AG04449 (cell line): ENCODE measurements around the gene KMT2E.

ENCODE experiments used
- CTCF ChIA-PET: fragments of 350-600 bp; formaldehyde crosslinking; extraction: SDS; loops from one replicate; lab custom pipeline; 2021; ENCODE audit warnings: antibody characterized with exemption; lab: Yijun Ruan, JAX
- POLR2A ChIA-PET: fragments of 400-600, 350-600 bp; formaldehyde crosslinking; extraction: SDS; loops from one replicate; lab custom pipeline; 2020; ENCODE audit warnings: antibody characterized with exemption, inconsistent platforms; lab: Yijun Ruan, JAX
- DNase-seq: peaks from one replicate; pipeline ENCODE4 v3.0.0-alpha.2; 2010; ENCODE audit warnings: low read depth, low spot score
- H3K4me3 ChIP-seq: 2 replicates; pipeline ENCODE4 v1.5.1; 2011; ENCODE audit warnings: low read depth, mild to moderate bottlenecking, control low read depth, low read length
- CTCF ChIP-seq: IDR thresholded peaks from one replicate; pipeline ENCODE4 v1.5.1; 2011; ENCODE audit warnings: mild to moderate bottlenecking, moderate library complexity, low read length, control low read depth, inconsistent platforms; ENCODE audit not compliant: insufficient read depth; ENCODE audit errors: missing control alignments

The KMT2E gene

GRCh38 chr7:105055084-105055483, 41.1 kb downstream of the KMT2E start:
- DNase-seq = no peak
- CTCF ChIA-PET = interaction anchor here (1.2 to 1.8 kb wide), 2 partner anchors 15 to 22 kb away, joined by 3 to 4 read pairs; no protein-coding TSS in a partner anchor
- POLR2A ChIA-PET = interaction anchor here (0.6 kb wide), 1 partner anchor 302 kb away, joined by 3 read pairs; no protein-coding TSS in a partner anchor

GRCh38 chr7:105055621-105056020, 41.6 kb downstream of the KMT2E start:
- POLR2A ChIA-PET = interaction anchor here (0.6 kb wide), 1 partner anchor 301 kb away, joined by 3 read pairs; no protein-coding TSS in a partner anchor
- CTCF ChIA-PET = interaction anchor here (1.2 to 1.8 kb wide), 2 partner anchors 16 to 21 kb away, joined by 3 to 4 read pairs; no protein-coding TSS in a partner anchor

More at GRCh38 chr7:105055084-105055483, 41.1 kb downstream of the KMT2E start:
- TF ChIP-seq CTCF = no peak
- no peak overlapping the region for H3K4me3 ChIP-seq

GRCh38 chr7:105057472-105057871, 43.5 kb downstream of the KMT2E start:
- CTCF ChIA-PET = no interaction called here
- TF ChIP-seq CTCF = no peak
- H3K4me3 ChIP-seq = no peak overlapping the region
- no peak for DNase-seq
- POLR2A ChIA-PET = no interaction called here

More at GRCh38 chr7:105055621-105056020, 41.6 kb downstream of the KMT2E start:
- no peak for TF ChIP-seq CTCF
- no peak for DNase-seq
- no peak overlapping the region for H3K4me3 ChIP-seq

GRCh38 chr7:105060437-105060836, 46.4 kb downstream of the KMT2E start:
- CTCF ChIA-PET = interaction anchor here (1.8 kb wide), 1 partner anchor 32 kb away, joined by 4 read pairs; no protein-coding TSS in a partner anchor
- no peak for DNase-seq
- POLR2A ChIA-PET = no interaction called here
- TF ChIP-seq CTCF = no peak
- H3K4me3 ChIP-seq = no peak overlapping the region

GRCh38 chr7:105060923-105061322, 46.9 kb downstream of the KMT2E start:
- CTCF ChIA-PET = interaction anchor here (1.8 kb wide), 1 partner anchor 32 kb away, joined by 4 read pairs; no protein-coding TSS in a partner anchor
- DNase-seq = no peak
- no peak for TF ChIP-seq CTCF
- POLR2A ChIA-PET = interaction anchor here (0.5 kb wide), 1 partner anchor 47 kb away, joined by 3 read pairs; the partner anchor contains the start of gene KMT2E
- no peak overlapping the region for H3K4me3 ChIP-seq

- no peak for DNase-seq
- no peak for TF ChIP-seq CTCF
- ChIA-PET CTCF (interaction anchor here (1.6 kb wide), 1 partner anchor 84 kb away, joined by 4 read pairs; no protein-coding TSS in a partner anchor), POLR2A (no interaction called here)
- no peak overlapping the region for H3K4me3 ChIP-seq
Measured at GRCh38 chr7:105065104-105065503, 51.1 kb downstream of the KMT2E start.
